Measurements from ENCODE around the gene ZP2.

GRCh38 chr16:21222495-21223337 lies 11.3 kb upstream of the ZP2 start:
- no peak for TF ChIP-seq CTCF (IDR thresholded peaks at IDR 0.05)
- no peak for TF ChIP-seq ZFX (IDR thresholded peaks at IDR 0.05; ENCODE audit: borderline replicate concordance)
